Endothelial cell of umbilical vein (primary cell): Measurements from ENCODE around the gene ARHGAP45. TPM values are rescaled to one million over a fixed set of nuclear protein-coding genes. Genes with fewer than 3 reads are reported as not detected.

Experiments used
- BruUV-seq: library from RNA; stranded (reverse); fragments of 400-500 nt; replicated peaks from 2 replicates; lab custom pipeline; 2021; lab: Mats Ljungman, UMichigan
- CTCF ChIA-PET: fragments of 300-600, 350-600 bp; sonication (Branson Sonifier 250); formaldehyde crosslinking; loops from one replicate; lab custom pipeline; 2021; ENCODE audit warnings: antibody characterized with exemption, inconsistent platforms; lab: Charles Lee
- POLR2A ChIA-PET: fragments of 300-600, 350-600 bp; sonication (Branson Sonifier 250); formaldehyde crosslinking; loops from one replicate; lab custom pipeline; 2021; ENCODE audit warnings: antibody characterized with exemption, inconsistent platforms; lab: Charles Lee
- DNase-seq: peaks from one replicate; pipeline ENCODE4 v3.0.0-alpha.2; 2011; ENCODE audit warnings: low read depth, low spot score
- FAIRE-seq: peaks from 2 replicates; lab custom pipeline; 2011; peaks lifted over from hg19 to GRCh38; lab: Jason Lieb, UNC
- H2AFZ ChIP-seq: 2 replicates; pipeline ENCODE4 v1.6.0; 2012; ENCODE audit warnings: low read depth, low read length, control low read depth, inconsistent platforms
- H3K27ac ChIP-seq: 2 replicates; pipeline ENCODE4 v1.5.1; 2011; ENCODE audit warnings: low read depth, mild to moderate bottlenecking, control low read depth, low read length, moderate library complexity; ENCODE audit not compliant: insufficient read depth
- H3K27me3 ChIP-seq, 2 experiments: 2 replicates each; pipeline versions ENCODE4 v1.6.0 to v1.6.1; 2011; ENCODE audit warnings: low read length in 2 of 2, mixed read lengths in 1 of 2; ENCODE audit not compliant: control insufficient read depth in 2 of 2, insufficient read depth in 2 of 2
- H3K36me3 ChIP-seq, 2 experiments: 2 replicates in 1 of 2; 3 replicates in 1 of 2; pipeline ENCODE4 v1.5.1; 2011; ENCODE audit warnings: low read length in 2 of 2, mild to moderate bottlenecking in 1 of 2, moderate library complexity in 1 of 2; ENCODE audit not compliant: control insufficient read depth in 2 of 2, insufficient read depth in 2 of 2; ENCODE audit errors: extremely low read depth in 1 of 2
- H3K4me1 ChIP-seq: 3 replicates; pipeline ENCODE4 v1.5.1; 2011; ENCODE audit warnings: mild to moderate bottlenecking, low read length; ENCODE audit not compliant: control insufficient read depth, insufficient read depth; ENCODE audit errors: extremely low read depth
- H3K4me2 ChIP-seq: 2 replicates; pipeline ENCODE4 v1.6.1; 2011; ENCODE audit warnings: low read length, control low read depth, mixed read lengths; ENCODE audit not compliant: insufficient read depth
- H3K4me3 ChIP-seq, 3 experiments: fragments of 200-600 bp in 1 of 3; sonication (generic), shearing (Covaris generic) in 1 of 3; replicated peaks in 1 of 3; 2 replicates each; pipeline ENCODE4 v1.5.1; 2011 to 2016; ENCODE audit warnings: control low read depth in 3 of 3, low read length in 3 of 3, mild to moderate bottlenecking in 2 of 3, inconsistent platforms in 1 of 3, low read depth in 1 of 3, moderate library complexity in 1 of 3; ENCODE audit not compliant: insufficient read depth in 1 of 3
- H3K79me2 ChIP-seq: 2 replicates; pipeline ENCODE4 v1.6.0; 2012; ENCODE audit warnings: low read length, inconsistent platforms; ENCODE audit not compliant: control insufficient read depth, insufficient read depth
- H3K9ac ChIP-seq: replicated peaks from 2 replicates; pipeline ENCODE3; 2011; ENCODE audit warnings: low read length, control low read depth; ENCODE audit not compliant: insufficient read depth; ENCODE audit errors: extremely low read depth
- H3K9me1 ChIP-seq: replicated peaks from 3 replicates; pipeline ENCODE4 v1.6.0; 2011; ENCODE audit warnings: mild to moderate bottlenecking, low read length; ENCODE audit not compliant: control insufficient read depth, insufficient read depth; ENCODE audit errors: extremely low read depth
- H3K9me3 ChIP-seq: replicated peaks from 2 replicates; pipeline ENCODE4 v1.5.1; 2012; ENCODE audit warnings: low read length, inconsistent platforms; ENCODE audit not compliant: control insufficient read depth, insufficient read depth
- H4K20me1 ChIP-seq: replicated peaks from 2 replicates; pipeline ENCODE3; 2011; ENCODE audit warnings: mild to moderate bottlenecking, low read length; ENCODE audit not compliant: control insufficient read depth, insufficient read depth; ENCODE audit errors: extremely low read depth
- CTCF ChIP-seq, 2 donors: IDR thresholded peaks; 1 replicate in 1 of 2; 2 replicates in 1 of 2; pipeline ENCODE4 v1.5.1; 2011; ENCODE audit warnings: low read length in 2 of 2, mild to moderate bottlenecking in 2 of 2, moderate library complexity in 2 of 2, control low read depth in 1 of 2, inconsistent platforms in 1 of 2, low read depth in 1 of 2; ENCODE audit not compliant: insufficient read depth in 1 of 2; ENCODE audit errors: extremely low read depth in 1 of 2
- EZH2 ChIP-seq: IDR thresholded peaks from 2 replicates; pipeline ENCODE4 v1.6.1; 2012; ENCODE audit warnings: borderline replicate concordance, low read depth, mild to moderate bottlenecking, moderate library complexity, low read length, inconsistent platforms; ENCODE audit not compliant: severe bottlenecking
- GATA2 ChIP-seq: IDR thresholded peaks from 2 replicates; pipeline ENCODE4 v1.7.0; 2011; ENCODE audit warnings: low read depth, mild to moderate bottlenecking, moderate library complexity, mixed read lengths, low read length; ENCODE audit not compliant: insufficient read length, insufficient read depth
- POLR2A ChIP-seq: IDR thresholded peaks from 2 replicates; pipeline ENCODE4 v1.6.1; 2012; ENCODE audit warnings: low read depth, mild to moderate bottlenecking, control low read depth, low read length
- POLR2AphosphoS5 ChIP-seq: IDR thresholded peaks from 2 replicates; pipeline ENCODE4 v1.6.1; 2012; ENCODE audit warnings: low read depth, mild to moderate bottlenecking, control low read depth, low read length, moderate library complexity; ENCODE audit not compliant: insufficient read depth
- dilution Hi-C: fragments of 300-500 bp; cut with MboI; formaldehyde crosslinking; loops from one replicate; pipeline ENCODE4 v1.15.0; 2019; ENCODE audit warnings: low sequenced_read_pairs; ENCODE audit not compliant: extremely low pct_ligation_motif_present
- intact Hi-C: fragments of 100-400 bp; cut with micrococcal nuclease; formaldehyde crosslinking; loops from one replicate; pipeline ENCODE4 v1.10.0; 2022
- polyA plus RNA-seq, 4 experiments: library from polyadenylated mRNA; depleted of rRNA in 3 of 4; stranded (reverse) in 3 of 4; unstranded in 1 of 4; fragments of >200 nt; gene quantifications; 2 replicates each; pipeline versions ENCODE4 v1.2.1 to v1.2.3, GENCODE V29; 2011 to 2012; ENCODE audit warnings: missing spikeins in 1 of 4
- total RNA-seq: library from RNA; stranded (reverse); gene quantifications from 2 replicates; pipeline ENCODE4 v1.2.3, GENCODE V29; 2021

Gene ARHGAP45
- total and polyA plus RNA-seq, 2 donors (not counting 3 experiments of a cell fraction or from before 2014, with no cell fraction given) = 7.5 to 10.4 TPM

- POLR2A ChIA-PET = interaction anchor here (0.6 to 1.1 kb wide), 2 partner anchors 29 to 53 kb away, joined by 3 to 6 read pairs; no protein-coding TSS in a partner anchor
- dilution Hi-C loops = no loop called here
- Histone ChIP-seq H3K27me3 (no peaks in the 10 kb centered on the region), H2AFZ (no peak overlapping the region), H3K79me2 (no peaks in the 10 kb centered on the region), H3K36me3 (no peaks in the 10 kb centered on the region), H3K9me3 (no peaks in the 10 kb centered on the region), H3K9me1 (no peaks in the 10 kb centered on the region), H3K4me2 (no peak overlapping the region), H4K20me1 (no peaks in the 10 kb centered on the region), H3K9ac (no peak overlapping the region), H3K27ac (no peak overlapping the region), H3K4me3 (no peak overlapping the region), H3K4me1 (peaks cover 17% of the 10 kb centered on the region)
- intact Hi-C loops = no loop called here
- BruUV-seq = no TSS peak
- DNase-seq = no peak
- FAIRE-seq = no peak
- TF ChIP-seq EZH2 = no peak
- TF ChIP-seq POLR2A = no peak
- TF ChIP-seq POLR2AphosphoS5 = no peak
- CTCF ChIA-PET = no interaction called here
Measured at GRCh38 chr19:1072371-1073015, 5.5 kb downstream of the ARHGAP45 start.

DNA sequence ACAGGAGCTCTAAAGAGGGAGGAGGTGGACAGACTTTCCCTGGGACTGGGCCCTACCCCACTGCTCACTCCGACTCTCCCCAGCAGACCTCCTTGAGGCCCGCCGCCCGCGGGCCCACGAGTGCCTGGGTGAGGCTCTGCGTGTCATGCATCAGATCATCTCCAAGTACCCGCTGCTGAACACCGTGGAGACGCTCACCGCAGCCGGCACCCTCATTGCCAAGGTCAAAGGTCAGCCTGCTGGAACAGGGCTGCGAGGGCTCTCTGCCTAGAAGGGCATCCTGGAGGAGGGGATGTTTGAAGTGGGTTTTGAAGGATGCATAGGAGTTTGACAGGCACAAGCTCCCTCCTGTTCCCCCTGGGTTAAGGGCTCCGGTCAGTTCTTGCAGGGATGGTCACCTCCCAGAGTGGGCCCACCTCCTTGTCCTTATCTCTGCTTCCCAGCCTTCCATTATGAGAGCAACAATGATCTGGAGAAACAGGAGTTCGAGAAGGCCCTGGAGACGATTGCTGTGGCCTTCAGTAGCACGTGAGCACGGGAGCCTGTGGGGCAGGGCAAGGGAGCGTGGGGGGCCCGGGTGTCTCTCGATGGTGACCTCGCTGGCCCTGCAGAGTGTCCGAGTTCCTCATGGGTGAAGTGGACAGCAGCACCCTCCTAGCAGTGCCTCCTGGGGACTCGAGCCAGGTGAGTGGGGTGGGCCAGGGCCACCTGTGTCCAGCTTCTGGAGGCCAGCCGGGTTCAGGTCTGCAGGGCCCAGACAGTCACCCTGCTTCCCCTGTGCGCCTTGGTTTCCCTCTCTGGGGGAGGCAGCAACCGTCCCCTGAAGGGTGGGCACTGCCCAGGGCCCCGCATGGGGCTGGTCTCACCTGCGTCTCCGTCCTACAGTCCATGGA is 6.3 kb downstream of the ARHGAP45 start:
- H3K4me2 ChIP-seq = no peak overlapping the region
- BruUV-seq = no TSS peak
- intact Hi-C loops = no loop called here
- no peaks in the 10 kb centered on the region for H3K9me1 ChIP-seq
- H3K79me2 ChIP-seq = no peaks in the 10 kb centered on the region
- CTCF ChIA-PET = no interaction called here
- peaks cover 13% of the 10 kb centered on the region for H3K4me1 ChIP-seq
- no peak for TF ChIP-seq POLR2AphosphoS5
- no peak for TF ChIP-seq CTCF (IDR thresholded peaks at IDR 0.05; ENCODE audit: extremely low read depth in 1 of 2, insufficient read depth in 1 of 2, low read depth in 1 of 2, low read length in 2 of 2)
- TF ChIP-seq GATA2 = no peak
- FAIRE-seq (no peak), DNase-seq (no peak)
- no peak overlapping the region for H3K27ac ChIP-seq
- no peak overlapping the region for H2AFZ ChIP-seq
- dilution Hi-C loops = no loop called here
- no peaks in the 10 kb centered on the region for H3K36me3 ChIP-seq
- no peaks in the 10 kb centered on the region for H3K27me3 ChIP-seq
- H3K4me3 ChIP-seq = no peak overlapping the region
- no peaks in the 10 kb centered on the region for H3K9me3 ChIP-seq
- H3K9ac ChIP-seq = no peak overlapping the region
- POLR2A ChIA-PET = interaction anchor here (1.1 kb wide), 1 partner anchor 28 kb away, joined by 3 read pairs; no protein-coding TSS in a partner anchor
- H4K20me1 ChIP-seq = no peaks in the 10 kb centered on the region
